Type B pancreatic cell (in vitro differentiated cells): ENCODE results near the gene EIF1AX. TPM values are rescaled to one million over a fixed set of nuclear protein-coding genes. Genes with fewer than 3 reads are reported as not detected.
"Not testable (repeated sequence)": the region's sequence is repeated elsewhere in the genome, so short reads cannot be mapped to it uniquely, and the experiment has no call there.

Experiments used
- DNase-seq: peaks from one replicate; pipeline ENCODE4 v3.0.0; 2021; ENCODE audit warnings: mixed read lengths; ENCODE audit not compliant: unreplicated experiment; ENCODE audit errors: extremely low spot score
- H3K27ac Mint-ChIP-seq: 2 replicates; pipeline ENCODE4 v1.8.0; 2021; ENCODE audit warnings: mild to moderate bottlenecking, mixed read lengths
- H3K27me3 Mint-ChIP-seq: 2 replicates; pipeline ENCODE4 v1.8.0; 2021; ENCODE audit warnings: mixed read lengths
- H3K36me3 Mint-ChIP-seq: 2 replicates; pipeline ENCODE4 v1.8.0; 2021; ENCODE audit warnings: mixed read lengths
- H3K4me1 Mint-ChIP-seq: one replicate; pipeline ENCODE4 v1.8.0; 2021; ENCODE audit warnings: mixed read lengths; ENCODE audit not compliant: unreplicated experiment
- H3K4me3 Mint-ChIP-seq: 2 replicates; pipeline ENCODE4 v1.8.0; 2021; ENCODE audit warnings: mild to moderate bottlenecking, mixed read lengths
- H3K9me3 Mint-ChIP-seq: 2 replicates; pipeline ENCODE4 v1.8.0; 2021; ENCODE audit warnings: mixed read lengths
- CTCF ChIP-seq: fragments of 200-600 bp; sonication (generic); conservative IDR thresholded peaks from 2 replicates; pipeline ENCODE4 v1.5.0; 2021; ENCODE audit warnings: antibody characterized with exemption, mild to moderate bottlenecking
- total RNA-seq: library from RNA; stranded (reverse); gene quantifications from 2 replicates; pipeline ENCODE4 v1.2.1, GENCODE V29; 2021; ENCODE audit warnings: low replicate concordance

EIF1AX gene
- total RNA-seq, 1 donor from 2014 or later, result 96.8 TPM

- no peak for TF ChIP-seq CTCF
- Mint-ChIP-seq H3K9me3 (no peaks in the 10 kb centered on the region), H3K4me1 (no peaks in the 10 kb centered on the region), H3K4me3 (no peak overlapping the region), H3K27ac (no peak overlapping the region), H3K36me3 (no peaks in the 10 kb centered on the region), H3K27me3 (no peaks in the 10 kb centered on the region)
- no peak for DNase-seq
Observed at GRCh38 chrX:20173313-20173712, 31.7 kb upstream of the EIF1AX start.

GRCh38 chrX:20171887-20172286 lies 30.2 kb upstream of the EIF1AX start:
- no peak overlapping the region for H3K27ac Mint-ChIP-seq
- TF ChIP-seq CTCF, result no peak
- H3K9me3 Mint-ChIP-seq, result no peaks in the 10 kb centered on the region
- H3K27me3 Mint-ChIP-seq, result no peaks in the 10 kb centered on the region
- peaks cover 4% of the 10 kb centered on the region for H3K36me3 Mint-ChIP-seq
- no peak for DNase-seq
- H3K4me1 Mint-ChIP-seq, result no peaks in the 10 kb centered on the region
- no peak overlapping the region for H3K4me3 Mint-ChIP-seq

- H3K36me3 Mint-ChIP-seq, result peaks cover 24% of the 10 kb centered on the region
- not testable (repeated sequence) for H3K9me3 Mint-ChIP-seq, H3K27me3 Mint-ChIP-seq, H3K4me1 Mint-ChIP-seq, H3K4me3 Mint-ChIP-seq, H3K27ac Mint-ChIP-seq, DNase-seq
Observed at GRCh38 chrX:20162516-20162915, 20.9 kb upstream of the EIF1AX start.

DNA sequence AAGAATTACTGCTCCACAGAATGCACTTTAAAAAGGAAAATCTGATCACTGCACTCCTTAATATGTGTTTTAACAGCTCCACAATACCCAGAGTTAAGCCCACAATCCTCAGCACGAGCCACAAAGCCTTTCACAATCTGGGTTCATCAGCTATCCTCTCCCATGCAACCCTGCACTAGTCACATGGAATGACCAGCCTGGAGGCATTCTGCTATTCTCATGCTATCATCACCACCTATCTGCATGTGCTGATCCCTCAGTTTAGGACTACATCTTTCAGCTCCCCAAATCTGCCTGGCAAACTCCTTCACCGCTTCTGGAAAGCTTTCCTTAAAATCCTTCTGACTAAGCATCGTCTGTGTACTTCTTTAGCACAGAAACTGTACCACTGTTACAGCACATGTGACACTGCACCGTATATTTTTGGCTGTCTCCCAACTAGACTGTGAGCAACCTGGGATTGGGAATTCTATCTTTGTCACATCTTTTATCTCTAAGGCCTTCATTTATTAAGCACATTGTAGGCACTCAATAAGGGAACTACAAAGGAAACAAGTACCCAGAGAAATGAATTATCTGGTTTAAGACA lies 18.3 kb upstream of the EIF1AX start:
- Mint-ChIP-seq H3K36me3 (peaks cover 20% of the 10 kb centered on the region), H3K4me1 (no peaks in the 10 kb centered on the region), H3K27me3 (no peaks in the 10 kb centered on the region), H3K4me3 (no peak overlapping the region), H3K9me3 (no peaks in the 10 kb centered on the region), H3K27ac (no peak overlapping the region)
- DNase-seq, result no peak
- TF ChIP-seq CTCF, result no peak

DNA sequence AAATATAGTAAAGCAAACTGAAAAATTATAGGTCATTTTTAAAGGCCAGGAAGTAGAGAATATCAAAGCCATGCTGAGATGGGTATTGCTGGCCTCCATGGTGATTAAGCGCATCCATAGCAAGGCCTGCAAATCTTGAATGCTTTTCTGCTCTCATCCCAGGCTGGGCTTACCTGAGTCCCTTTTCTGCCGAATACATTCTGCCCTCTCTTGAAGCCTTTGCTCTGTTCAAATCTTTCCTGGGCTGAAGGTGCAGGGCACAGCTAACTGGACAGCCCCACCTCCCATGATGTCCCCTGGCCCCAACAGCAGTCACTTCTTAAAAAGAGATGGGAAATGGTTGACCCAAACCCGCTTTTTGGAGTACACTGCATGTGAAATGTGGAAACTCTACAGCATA lies 10.1 kb upstream of the EIF1AX start:
- no peak overlapping the region for H3K27ac Mint-ChIP-seq
- no peak for DNase-seq
- H3K4me1 Mint-ChIP-seq, result no peaks in the 10 kb centered on the region
- no peaks in the 10 kb centered on the region for H3K9me3 Mint-ChIP-seq
- H3K27me3 Mint-ChIP-seq, result no peaks in the 10 kb centered on the region
- H3K36me3 Mint-ChIP-seq, result peaks cover 7% of the 10 kb centered on the region
- no peak for TF ChIP-seq CTCF
- H3K4me3 Mint-ChIP-seq, result no peak overlapping the region

GRCh38 chrX:20149326-20149725 lies 7.7 kb upstream of the EIF1AX start:
- DNase-seq, result no peak
- TF ChIP-seq CTCF, result no peak
- Mint-ChIP-seq H3K4me3 (no peak overlapping the region), H3K4me1 (no peaks in the 10 kb centered on the region), H3K27ac (no peak overlapping the region), H3K9me3 (no peaks in the 10 kb centered on the region), H3K27me3 (no peaks in the 10 kb centered on the region), H3K36me3 (peaks cover 4% of the 10 kb centered on the region)
